Hepatocyte (in vitro differentiated cells): ENCODE measurements around the gene MPP3.

ENCODE experiments used
- EZH2 ChIP-seq: fragments of 200-600 bp; sonication (generic); IDR thresholded peaks from 2 replicates; pipeline ENCODE4 v1.6.1; 2016; ENCODE audit warnings: antibody characterized with exemption, mild to moderate bottlenecking, borderline replicate concordance
- EZH2phosphoT487 ChIP-seq: fragments of 200-600 bp; sonication (generic); IDR thresholded peaks from one replicate; pipeline ENCODE4 v1.6.1; 2018; ENCODE audit warnings: antibody characterized with exemption, mild to moderate bottlenecking, low read depth, moderate library complexity; ENCODE audit not compliant: unreplicated experiment, severe bottlenecking
- TF ChIP-seq, protein P1 (sequence below): fragments of 200-600 bp; sonication (generic); IDR thresholded peaks from 2 replicates; pipeline ENCODE4 v1.5.1; 2016; ENCODE audit warnings: antibody characterized with exemption, mild to moderate bottlenecking; ENCODE audit not compliant: poor library complexity

DNA sequence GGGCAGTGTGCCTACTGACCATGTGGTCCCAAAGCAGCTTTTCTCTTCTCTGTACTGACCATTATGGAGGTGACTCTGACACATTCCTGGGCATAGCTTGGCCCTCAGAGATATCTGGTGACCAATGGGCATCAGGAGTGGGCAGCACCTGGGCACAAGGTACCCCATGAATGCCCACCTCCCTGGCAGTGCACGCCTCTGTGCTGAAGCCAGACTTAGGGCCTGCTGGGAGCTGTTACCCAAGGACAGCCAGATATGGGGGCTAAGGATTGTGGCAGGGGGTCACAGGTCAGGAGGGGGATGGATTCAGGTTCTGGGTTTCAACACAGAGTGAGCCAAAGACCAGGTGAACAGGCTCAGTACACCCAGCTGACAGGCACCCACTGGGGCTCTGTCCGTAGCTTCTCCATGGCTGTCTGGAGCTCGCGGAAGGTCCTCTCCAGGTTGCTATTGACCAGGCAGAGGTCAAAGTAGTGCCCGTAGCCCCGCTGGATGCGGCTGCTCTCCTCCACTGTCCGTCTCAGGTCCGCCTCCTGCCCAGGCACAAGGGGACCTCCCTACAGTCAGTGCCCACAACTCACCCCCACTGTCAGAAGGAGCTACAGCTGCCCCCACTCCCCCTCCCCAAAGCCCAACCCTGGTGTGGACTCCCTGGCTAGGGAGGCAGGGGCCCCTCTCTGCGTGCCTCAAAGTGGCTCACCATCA lies 44.7 kb upstream of the MPP3 start:
- TF ChIP-seq, protein P1, sequence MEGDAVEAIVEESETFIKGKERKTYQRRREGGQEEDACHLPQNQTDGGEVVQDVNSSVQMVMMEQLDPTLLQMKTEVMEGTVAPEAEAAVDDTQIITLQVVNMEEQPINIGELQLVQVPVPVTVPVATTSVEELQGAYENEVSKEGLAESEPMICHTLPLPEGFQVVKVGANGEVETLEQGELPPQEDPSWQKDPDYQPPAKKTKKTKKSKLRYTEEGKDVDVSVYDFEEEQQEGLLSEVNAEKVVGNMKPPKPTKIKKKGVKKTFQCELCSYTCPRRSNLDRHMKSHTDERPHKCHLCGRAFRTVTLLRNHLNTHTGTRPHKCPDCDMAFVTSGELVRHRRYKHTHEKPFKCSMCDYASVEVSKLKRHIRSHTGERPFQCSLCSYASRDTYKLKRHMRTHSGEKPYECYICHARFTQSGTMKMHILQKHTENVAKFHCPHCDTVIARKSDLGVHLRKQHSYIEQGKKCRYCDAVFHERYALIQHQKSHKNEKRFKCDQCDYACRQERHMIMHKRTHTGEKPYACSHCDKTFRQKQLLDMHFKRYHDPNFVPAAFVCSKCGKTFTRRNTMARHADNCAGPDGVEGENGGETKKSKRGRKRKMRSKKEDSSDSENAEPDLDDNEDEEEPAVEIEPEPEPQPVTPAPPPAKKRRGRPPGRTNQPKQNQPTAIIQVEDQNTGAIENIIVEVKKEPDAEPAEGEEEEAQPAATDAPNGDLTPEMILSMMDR, result no peak
- TF ChIP-seq EZH2 (no peak), EZH2phosphoT487 (no peak)
